GM19395 (cell line): ENCODE measurements around the gene MED25.

ENCODE experiments used
- ATAC-seq: cut with Tn5 transposase; IDR thresholded peaks from one replicate; pipeline ENCODE4 v1.9.1; 2021; ENCODE audit warnings: mild to moderate bottlenecking, moderate library complexity; ENCODE audit not compliant: unreplicated experiment

The MED25 gene

DNA sequence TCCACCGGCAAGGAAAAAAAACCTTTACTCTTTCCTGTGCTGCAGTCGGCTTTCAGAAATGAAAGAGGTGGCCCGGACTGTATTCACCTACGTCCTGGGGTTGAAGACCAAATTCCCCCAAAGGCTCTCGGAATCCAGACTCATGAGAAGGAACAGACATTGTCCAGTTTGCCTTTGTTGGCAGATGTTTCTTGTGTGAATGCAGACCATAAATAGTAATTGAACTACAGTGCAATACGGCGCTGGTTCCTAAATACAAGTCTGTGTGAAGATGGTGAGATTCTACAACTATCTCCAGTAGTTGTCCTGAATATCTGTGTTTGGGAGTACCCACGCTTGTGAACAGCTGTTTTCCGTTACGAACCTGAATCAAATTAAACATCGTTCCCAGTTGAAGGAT, 21.6 kb downstream of the MED25 start:
- ATAC-seq: no peak

DNA sequence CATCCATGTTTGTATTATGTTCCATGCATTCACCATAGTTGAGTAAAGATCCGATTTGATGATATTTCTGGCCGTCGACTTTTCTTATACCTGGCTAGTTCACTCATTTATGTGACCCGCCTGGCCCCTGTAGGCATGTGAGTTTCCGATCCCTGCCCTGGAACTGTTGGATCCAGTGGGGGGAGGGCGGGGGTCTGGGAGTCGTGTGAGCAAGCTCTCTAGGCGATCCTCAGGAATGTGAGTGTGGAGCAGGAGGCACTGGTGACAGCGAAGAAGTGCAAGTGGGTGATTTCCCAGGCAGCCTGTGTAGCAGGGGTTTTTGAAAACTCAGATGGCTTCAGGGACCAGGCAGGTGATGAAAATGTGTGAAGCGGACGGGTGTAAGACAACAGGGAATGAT, 22.2 kb downstream of the MED25 start:
- ATAC-seq: no peak

DNA sequence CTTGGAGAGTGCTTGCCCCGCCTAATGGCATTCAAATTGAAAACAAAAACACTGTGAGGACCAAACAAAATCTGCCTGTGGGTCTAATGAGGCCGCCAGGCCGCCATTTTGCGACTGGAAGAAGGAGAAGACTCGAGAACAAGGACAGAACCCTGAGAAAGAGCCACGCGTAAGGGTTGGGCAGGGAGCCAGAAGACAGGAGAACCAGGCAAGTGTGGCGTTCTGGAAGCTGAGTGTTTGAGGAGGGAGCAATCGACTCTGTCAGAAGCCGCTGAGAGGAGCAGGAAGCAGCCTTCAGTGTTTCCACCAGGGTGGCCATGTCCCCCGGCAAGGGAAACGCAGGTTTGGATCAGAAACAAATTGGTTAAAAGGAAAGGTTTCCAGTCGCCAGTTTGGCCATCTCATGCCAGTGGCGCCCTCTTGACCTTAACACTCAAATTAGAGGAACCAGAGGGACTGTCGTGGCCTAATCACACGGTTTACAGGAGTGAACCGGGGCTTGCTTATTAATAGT, 22.7 kb downstream of the MED25 start:
- no peak for ATAC-seq

DNA sequence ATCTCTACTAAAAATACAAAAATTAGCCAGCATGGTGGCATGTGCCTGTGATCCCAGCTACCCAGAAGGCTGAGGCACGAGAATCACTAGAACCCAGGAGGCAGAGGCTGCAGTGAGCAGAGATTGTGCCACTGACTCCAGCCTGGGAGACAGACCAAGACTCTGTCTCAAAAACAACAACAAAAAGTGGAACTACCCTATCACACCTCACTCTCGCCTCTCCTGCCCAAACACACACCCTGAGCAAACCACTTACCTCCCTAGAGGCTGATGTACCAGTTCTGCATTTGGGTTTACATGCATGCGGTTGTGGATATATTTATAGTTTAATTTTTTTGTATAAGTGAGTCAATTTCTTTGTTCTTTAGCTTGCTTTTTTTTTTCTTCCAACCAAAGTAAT, 25.2 kb downstream of the MED25 start:
- no peak for ATAC-seq

DNA sequence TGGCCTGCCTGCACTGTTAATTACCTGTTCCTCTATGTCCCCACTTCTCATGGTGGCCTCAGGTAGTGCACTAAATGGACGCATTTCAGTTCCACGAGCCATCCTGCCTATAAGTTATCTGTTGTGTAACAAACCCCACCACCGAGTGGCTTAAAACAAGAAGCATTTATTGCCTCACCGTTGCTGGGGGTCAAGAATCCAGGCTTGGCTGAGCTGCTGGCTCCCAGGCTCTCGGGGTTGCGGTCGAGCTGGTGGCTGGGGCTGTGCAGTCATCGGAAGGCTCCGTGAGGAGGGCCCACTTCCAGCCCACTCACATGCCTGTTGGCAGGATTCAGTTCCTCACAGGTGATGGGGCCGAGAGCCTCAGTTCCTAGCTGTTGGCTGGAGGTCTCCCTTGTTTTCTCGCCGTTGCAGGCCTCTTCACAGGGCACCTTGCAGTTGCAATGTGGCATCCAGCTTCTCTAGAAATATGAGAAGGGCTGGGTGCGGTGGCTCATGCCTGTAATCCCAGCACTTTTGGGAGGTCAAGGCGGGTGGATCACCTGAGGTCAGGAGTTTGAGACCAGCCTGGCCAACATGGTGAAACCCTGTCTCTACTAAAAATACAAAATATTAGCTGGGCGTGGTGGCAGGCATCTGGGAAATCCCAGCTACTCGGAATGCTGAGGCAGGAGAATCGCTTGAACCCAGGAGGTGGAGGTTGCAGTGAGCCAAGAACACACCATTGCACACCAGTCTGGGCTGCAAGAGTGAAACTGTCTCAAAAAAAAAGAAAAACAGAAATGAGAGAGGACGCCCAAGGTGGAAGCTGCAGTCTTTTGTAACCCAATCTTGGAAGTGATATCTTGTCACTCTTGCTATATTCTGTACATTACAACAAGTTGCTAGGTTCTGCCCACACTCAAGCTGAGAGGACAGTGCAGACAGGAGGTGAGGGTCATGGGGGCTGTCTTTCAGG, 26.3 kb downstream of the MED25 start:
- no peak for ATAC-seq

DNA sequence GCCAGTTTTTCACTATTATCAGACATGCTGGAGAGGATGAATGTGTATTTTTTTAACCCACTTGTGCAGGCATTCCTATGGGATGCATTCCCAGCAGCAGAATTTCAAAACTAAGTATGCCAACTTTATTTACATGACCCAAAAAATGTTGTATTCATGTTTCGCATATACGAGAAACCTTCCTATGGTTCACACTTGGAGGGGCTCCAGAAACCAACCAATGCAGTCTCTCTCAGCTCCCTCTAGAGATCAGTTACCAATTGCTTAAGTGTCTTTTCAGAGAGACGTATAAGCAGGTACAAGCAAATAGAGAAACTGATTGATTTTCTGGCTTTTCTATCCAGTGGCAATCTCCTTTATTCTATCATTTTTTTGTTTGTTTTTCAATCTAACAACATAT, 27.3 kb downstream of the MED25 start:
- no peak for ATAC-seq

DNA sequence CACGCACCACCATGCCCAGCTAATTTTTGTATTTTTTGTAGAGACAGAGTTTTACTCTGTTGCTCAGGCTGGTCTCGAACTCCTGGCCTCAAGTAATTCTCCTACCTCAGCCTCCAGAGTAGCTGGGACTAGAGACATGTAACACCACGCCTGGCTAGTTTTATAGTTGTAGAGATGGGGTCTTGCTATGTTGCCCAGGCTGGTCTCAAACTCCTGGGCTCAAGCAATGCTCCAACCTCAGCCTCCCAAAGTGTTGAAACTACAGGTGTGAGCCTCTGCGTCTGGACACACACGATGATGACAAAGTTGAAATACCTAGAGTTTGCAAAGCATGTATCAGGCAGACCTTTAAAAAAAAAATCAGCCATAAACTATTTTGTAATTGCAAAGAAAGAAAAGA, 28.3 kb downstream of the MED25 start:
- no peak for ATAC-seq

DNA sequence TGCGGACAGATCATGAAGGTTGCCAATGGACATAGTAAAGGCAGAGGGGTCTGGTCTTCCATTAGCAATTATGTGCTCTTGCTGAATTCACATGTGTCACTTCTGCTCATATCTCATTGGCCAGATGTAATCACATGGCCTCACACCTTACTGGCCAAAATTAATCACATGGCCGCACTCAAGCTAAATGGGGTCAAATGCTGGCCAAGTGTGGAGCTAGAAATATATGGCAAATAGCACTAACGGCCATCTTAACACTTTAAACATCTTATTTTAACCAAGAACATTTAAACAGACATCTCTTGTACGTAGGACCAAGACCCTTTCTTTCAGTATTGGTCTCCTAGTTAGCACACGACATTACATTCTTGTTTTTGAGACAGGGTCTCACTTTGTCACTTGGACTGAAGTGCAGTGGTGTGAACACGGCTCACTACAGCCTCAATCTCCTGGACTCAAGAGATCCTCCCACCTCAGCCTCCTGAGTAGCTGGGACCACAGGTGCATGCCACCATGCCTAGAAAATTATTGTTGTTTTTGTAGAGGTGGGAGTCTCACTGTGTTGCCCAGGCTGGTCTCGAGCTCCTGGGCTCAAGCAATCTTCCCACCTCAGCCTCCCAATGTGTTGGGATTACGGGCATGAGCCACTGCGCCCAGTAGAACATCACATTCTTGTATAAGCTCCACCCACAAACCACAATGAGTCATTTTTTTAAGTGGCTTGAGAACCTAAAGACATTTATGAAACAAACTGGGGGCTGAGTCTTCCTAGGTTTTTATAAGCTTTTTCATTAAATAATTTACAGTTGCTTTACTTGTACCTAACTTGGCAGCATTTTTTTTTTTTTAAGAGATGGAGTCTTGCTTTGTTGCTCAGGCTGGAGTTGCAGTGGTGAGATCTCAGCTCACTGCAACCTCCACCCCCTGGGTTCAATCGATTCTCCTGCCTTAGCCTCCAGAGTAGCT, 29.9 kb downstream of the MED25 start:
- no peak for ATAC-seq

DNA sequence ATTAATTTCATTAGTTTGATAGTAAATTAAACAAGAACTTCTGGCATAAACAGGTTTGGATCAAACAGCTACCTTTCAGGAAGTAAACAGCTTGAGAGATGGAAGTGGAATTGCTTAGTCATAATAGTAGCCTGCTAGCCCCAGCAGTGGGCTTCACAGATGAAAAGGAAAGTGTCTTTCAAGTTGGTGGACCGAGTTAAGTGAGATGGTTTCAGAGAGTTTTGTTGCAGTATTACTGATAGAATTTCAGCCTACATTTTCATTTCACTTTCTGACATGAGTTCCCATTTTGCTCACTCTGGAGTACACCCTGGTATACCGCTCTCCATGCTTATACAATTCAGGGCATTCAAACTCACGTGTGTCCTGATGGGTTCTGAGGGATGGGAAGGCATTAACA, 30.8 kb downstream of the MED25 start:
- ATAC-seq: no peak

DNA sequence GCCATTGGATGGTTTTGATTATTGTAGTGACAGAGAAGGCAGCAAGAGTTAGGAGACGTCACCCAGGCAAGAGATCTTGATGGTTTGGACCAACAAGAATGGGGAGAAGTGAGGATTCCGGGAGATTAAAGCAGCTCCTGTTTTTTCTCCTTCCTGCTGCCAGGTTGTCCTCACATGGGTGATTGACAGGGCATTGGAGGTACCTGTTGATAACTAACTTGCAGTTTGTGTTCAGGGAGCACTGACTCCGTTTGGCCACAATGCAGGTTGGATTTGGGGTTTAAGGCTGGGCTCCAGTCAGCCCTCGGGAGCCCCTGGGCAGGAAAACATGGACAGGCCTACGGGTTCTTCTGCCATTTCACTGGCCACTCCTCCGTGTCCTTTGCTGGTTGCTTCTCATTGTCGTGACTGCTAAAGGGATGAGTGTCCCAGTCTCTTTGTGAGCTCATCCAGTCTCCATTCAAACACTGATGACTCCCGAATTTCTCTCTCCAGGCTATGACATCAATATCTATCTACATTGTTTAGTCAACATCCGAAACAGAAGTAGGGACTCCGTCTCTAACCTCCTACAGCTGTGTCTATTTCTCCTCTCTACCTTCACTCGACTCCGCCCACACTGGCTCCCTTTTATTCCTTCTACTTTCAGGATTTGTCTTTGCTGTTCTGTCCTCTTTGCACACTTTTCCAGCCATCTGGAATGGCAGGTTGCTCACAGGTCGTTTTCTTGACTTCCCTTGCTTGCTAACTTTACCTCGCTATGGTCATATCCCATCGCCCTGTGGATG, 31.5 kb downstream of the MED25 start:
- ATAC-seq: no peak

DNA sequence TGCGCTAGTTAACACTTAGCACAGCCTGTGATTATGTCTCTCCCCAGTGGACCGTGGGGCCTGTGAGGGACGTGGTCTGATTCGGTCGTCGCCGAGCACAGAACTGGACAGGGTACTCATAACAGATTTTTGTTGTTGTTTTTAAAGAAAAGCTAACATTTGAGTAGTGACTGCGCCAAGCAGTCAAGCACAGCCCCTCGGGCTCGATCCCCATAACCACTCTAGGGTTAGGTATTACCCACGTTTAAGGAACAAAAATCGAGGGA, 32.1 kb downstream of the MED25 start:
- no peak for ATAC-seq

DNA sequence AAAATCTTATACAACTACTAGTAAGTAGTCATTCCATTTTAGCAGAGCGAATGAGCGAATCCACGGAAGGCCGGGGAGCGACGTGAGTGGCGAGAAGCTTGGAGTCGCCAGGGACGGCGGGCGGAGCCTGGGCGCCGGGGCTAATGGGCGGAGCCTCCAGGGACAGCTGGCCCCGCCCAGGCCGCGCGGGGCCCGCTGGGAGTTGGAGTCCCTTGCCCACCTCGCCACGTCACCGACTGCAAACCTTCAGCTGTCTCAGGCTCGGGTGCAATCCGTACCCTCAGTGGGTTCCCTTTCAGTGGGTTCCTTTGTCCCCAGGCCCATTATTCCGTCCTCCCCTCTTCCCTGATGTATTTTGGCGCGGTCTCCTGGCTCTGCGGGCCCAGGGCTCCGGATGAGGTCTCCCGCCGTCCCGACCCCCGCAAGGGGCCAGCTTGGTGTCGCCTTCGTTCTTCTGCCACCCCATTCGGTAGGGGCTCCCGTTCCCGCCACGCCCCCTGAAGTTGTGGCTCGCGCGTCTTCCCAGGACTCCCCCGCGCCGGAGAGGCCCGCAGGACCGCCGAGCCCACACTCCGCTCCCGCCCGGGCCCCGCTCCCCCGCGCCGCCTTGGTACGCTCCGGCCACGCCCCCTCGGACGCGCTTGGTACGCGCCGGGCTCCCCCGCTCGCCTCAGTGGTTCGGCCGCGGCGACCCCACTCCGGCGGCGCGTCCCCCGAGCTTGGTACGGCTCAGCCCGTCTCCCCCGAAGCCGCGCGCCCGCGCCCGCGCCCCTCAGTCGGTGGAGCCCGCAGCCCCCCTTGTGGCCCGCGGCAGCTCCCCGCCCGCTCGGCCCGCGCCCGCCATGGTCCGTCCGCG, 32.6 kb downstream of the MED25 start, which contains the start of gene PTOV1:
Gene PTOV1 (plus strand): TSS at position 673 of the 856 bp plus-strand sequence.
- peak; percentile 74 for ATAC-seq

DNA sequence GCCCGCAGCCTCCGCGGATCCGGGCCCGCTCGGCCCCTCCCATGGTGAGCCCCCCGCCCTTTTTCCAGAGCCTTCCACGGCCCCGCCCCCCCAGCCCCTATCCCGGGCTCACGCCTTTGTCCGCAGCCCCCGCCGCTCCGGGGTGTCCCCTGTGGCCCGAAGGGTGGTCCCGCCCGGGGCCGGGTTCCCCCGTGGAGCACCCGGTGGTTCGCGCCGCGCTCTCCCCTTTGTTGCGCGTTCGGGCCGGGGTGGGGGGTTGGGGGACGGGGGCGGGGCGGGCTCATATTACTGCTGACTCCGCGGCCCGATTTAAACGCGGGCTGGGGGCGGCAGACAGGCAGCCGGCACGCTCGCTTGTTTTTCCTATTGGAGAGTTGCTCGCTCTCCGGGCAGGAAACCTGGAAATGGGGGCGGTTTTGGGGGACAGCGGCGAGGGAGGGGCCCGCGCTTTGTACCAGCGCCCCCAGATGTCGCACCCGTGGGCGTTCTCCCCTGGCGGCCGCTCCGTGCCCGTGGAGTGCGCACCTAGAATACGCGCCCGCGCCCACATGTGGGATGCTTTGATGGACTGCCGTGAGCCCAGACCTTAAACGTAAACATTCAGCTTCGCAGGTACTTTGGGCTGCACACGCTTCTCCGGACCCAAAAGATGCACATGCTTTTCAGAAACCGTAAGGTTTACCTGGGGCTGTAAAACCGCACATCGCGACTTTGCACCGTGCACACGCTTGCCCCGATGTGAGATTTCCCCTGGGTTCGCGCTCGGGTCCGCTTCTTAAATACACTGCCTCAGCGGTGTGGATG, 33.6 kb downstream of the MED25 start:
- ATAC-seq: no peak

DNA sequence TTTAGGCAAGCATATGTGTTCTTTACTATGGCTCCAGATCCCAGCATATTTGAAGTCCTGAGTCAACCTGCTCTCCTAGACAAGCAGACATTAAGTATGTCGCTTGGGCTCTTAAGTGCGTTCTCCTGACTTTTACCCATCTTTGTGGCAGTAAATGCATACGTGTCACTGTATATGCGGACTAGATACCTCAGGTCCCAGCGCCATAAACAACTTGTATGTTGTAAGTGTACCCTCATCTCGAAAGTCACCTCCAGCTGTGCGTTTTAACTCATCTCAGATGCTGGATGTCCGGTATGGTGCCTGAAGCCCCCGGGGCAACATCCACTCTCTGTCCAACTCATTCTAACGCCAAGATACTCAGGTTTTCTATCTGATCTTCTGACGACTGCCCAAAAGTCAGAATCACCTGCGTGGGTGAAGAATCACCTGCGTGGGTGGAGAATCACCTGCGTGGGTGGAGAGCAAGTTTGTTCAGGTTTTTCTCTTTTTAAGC, 34.6 kb downstream of the MED25 start:
- ATAC-seq: no peak

DNA sequence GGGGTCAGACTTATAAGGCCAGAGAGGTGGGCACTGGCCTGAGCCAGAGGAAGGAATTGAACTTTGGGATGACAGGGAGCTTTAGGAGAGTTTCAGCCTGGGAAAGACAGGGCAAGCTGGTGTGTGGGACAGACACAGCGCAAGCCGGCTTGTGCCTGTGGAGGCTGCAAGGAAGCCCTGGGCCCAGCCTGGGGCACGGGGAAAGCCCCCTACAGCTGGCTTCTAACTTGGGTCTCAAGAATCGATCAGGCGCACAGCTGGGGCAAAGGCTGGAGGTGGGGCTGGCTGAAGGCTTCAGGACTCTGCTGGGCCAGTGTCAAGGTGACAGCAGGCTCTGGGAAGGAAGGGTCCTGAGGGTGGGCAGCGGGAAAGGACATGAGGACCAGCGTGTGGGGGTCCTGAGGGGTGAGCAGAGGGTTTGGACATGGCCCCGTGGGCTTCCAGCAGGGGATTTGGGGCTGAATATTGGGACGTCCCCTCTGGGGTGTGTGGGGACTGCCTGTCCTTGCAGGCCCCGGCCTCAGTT, 35.8 kb downstream of the MED25 start:
- ATAC-seq: no peak

DNA sequence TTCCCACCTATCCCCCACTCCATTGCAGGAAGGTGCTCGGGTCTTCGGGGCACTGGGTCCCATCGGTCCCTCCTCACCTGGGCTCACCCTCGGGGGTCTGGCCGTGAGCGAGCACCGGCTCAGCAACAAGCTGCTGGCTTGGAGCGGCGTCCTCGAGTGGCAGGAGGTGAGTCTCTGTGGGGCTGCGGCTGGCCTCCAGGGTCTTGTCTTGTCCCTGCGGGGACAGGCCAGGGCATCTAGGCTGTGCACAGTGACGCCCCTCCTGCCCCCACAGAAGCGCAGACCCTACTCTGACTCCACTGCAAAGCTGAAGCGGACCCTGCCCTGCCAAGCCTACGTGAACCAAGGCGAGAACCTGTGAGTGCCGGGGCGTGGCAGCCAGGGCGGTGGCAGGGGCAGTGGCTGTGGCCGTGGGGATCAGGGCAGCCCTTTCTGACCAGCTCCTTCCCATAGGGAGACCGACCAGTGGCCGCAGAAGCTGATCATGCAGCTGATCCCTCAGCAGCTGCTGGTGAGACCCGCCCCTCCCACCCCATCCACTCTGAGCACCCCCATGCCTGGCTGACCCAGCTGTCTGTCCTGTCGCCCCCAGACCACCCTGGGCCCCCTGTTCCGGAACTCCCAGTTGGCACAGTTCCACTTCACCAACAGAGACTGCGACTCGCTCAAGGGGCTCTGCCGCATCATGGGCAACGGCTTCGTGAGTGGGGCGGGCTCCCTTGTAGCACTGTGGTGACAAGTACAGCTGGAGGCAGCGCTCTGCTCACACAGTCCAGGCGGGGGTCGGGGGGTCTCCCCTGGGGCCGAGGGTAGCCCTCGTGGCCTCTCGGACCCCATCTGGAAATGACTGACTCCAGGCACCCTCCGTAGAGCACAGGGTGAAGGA, 36.5 kb downstream of the MED25 start:
- ATAC-seq: no peak

DNA sequence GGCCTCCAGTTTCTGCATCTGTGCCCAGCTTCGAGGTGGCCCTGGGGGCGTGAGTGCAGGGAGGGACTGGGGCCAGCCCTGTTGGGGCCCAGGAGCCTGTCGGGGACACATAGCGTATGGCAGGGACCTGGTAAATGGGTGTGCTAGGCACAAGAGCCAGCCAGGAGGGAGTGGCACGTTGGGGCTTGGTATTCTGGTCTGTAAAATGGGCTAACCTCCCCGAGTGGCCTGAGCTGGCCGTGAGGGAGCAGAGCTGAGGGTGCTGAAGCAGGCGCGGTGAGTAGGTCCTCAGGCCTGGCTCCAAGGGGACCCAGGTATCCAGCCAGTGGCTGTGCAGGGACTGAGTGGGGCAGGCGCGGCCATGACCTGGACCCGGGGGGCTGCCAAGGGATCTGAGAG, 37.2 kb downstream of the MED25 start:
- ATAC-seq: no peak
